GM19324 (cell line): ENCODE measurements around the gene DHX34.

Experiments used
- ATAC-seq: cut with Tn5 transposase; IDR thresholded peaks from one replicate; pipeline ENCODE4 v1.9.1; 2021; ENCODE audit warnings: mild to moderate bottlenecking, moderate library complexity; ENCODE audit not compliant: unreplicated experiment, low FRiP score

The DHX34 gene

GRCh38 chr19:47430041-47430802 is 81.1 kb downstream of the DHX34 start:
- no peak for ATAC-seq

GRCh38 chr19:47432091-47432490 is 83.0 kb downstream of the DHX34 start:
- ATAC-seq = no peak
